Tongue (tissue), 2 donors: Measurements from ENCODE around the gene PDIA4. TPM values are rescaled to one million over a fixed set of nuclear protein-coding genes. Genes with fewer than 3 reads are reported as not detected.
"Not testable (repeated sequence)": the region's sequence is repeated elsewhere in the genome, so short reads cannot be mapped to it uniquely, and the experiment has no call there.

Experiments used
- DNase-seq: peaks from one replicate; pipeline ENCODE4 v3.0.0-alpha.2; 2015
- total RNA-seq: library from RNA; depleted of rRNA; stranded (reverse); fragments of >200 nt; gene quantifications from one replicate; pipeline ENCODE4 v1.2.3, GENCODE V29; 2014

The PDIA4 gene
- total RNA-seq = 94.8 TPM

DNA sequence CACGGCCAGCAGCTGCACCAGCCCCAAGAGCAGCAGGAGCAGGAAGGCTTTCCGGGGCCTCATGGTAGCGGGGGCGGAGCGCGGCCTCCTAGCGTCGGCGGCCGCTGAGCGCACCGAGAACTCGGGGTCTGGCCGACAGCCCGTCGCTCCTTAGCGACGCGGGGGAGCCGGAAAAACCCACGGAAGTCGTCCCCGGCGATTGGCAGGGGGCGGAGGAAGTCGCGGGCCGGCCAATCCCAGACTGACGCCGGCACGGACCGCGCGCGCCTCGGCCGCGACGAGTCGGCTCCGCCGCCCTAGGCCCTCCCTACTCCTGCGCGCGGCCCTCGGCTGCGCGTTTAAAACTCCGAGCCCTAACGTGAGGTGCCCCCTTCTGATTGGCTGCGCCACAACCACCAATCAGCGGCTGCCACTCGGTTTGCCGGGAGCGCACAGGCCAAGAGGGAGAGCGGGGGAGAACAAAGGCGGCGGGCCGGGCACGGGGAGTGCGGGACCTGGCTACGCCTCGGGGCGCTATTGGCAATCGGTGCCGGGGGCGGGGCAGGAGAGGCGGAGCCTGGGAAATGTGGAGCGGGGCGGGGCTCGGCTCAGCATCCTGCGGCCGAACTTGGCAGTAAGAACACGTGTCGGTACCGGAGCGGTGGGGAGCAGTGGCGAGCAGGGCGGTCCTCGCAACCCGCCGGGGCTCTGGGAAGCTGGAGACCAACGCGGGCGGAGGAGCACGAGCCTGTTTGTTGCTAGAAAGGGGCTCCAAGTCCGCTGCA, at the start of gene PDIA4:
Gene PDIA4, minus strand, starts transcription at position 160 of the 764 bp plus-strand sequence. Its CDS starts 97 bp downstream, at position 63.
- DNase-seq = peak; percentile 100

DNA sequence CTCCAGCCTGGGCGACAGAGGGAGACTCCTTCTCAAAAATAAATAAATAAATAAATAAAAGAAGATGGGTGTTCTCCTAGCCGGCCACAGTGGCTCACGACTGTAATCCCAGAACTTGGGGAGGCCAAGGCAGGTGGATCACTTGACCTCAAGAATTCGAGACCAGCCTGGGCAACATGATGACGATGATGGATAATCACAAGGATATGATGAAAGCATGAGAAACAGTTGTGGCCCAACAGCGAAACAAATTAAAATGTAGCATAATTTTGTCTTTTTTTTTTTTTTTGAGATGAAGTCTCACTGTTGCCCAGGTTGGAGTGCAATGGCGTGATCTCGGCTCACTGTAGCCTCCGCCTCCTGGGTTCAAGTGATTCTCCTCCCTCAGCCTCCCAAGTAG, 49.3 kb upstream of the PDIA4 start:
- no peak for DNase-seq

DNA sequence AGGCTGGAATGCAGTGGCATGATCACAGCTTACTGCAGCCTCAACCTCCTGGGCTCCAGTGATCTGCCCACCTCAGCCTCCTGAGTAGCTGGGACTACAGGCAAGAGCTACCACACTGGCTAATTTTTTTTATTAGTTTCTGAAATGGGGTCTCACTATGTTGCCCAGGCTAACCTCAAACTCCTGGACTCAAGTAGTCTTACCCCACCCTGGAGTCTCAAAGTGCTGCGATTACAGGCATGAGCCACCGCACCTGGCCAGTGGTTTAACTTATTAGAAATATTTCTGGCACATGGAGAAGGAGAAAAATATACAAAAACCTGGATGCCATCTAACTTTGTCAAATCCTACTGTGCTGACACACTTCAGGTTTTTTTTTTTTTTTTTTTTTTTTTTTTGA, 47.0 kb upstream of the PDIA4 start:
- DNase-seq = no peak

DNA sequence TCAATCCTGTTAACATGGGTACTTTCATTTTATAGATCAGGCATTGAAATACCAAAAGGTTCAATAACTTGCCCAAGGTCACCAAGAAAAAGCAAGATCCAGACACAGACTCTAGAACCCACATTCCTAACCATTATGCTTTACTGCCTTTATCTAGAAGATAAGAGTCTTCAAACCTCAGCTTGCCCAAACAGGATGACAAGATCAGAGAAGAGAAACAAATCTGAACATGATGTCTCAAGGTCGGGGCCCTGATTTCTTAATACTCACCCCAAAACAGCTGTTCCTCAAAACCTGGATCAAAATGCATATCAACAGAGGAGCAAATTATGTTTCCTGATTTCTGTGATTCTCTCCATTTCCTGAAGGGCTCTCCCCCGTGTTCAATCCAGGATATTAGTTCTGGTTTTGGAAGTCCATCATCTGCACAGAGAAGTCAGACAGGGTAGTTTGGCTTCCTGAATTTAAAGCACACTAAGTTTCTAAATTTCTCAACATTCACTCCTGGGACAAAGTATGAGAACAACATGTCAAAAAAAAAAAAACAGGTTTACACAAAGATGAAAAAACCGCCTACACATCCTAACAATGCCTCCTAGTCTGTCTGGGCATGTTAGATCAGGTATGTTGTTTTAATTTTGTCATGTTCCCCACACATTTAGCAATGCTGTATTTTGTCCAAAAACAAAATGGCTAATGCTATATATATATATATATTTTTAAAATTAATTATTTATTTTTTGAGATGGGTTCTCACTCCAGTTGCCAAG, 46.0 kb upstream of the PDIA4 start:
- DNase-seq = peak; percentile 14

DNA sequence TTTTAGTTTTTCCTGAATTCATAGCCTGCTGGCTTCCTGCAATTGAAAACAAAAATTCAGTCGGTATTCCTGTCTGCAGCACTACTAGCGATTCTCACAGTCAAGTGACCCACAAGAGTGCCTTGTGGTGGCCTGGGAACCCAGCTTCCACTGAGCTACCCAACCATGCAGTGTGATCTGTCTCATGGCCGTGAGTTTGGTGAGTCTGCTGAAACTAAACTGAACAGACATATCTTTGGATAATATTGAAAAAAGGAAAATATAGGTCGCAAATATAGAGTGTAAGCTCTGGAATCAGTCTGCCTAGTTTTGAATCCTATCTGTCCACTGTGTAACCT, 44.1 kb upstream of the PDIA4 start:
- DNase-seq = no peak

- DNase-seq = peak; percentile 27
These were observed 43.5 kb upstream of the PDIA4 start for GRCh38 chr7:149071641-149072437.

GRCh38 chr7:149071182-149071635, 42.9 kb upstream of the PDIA4 start:
- DNase-seq = no peak

DNA sequence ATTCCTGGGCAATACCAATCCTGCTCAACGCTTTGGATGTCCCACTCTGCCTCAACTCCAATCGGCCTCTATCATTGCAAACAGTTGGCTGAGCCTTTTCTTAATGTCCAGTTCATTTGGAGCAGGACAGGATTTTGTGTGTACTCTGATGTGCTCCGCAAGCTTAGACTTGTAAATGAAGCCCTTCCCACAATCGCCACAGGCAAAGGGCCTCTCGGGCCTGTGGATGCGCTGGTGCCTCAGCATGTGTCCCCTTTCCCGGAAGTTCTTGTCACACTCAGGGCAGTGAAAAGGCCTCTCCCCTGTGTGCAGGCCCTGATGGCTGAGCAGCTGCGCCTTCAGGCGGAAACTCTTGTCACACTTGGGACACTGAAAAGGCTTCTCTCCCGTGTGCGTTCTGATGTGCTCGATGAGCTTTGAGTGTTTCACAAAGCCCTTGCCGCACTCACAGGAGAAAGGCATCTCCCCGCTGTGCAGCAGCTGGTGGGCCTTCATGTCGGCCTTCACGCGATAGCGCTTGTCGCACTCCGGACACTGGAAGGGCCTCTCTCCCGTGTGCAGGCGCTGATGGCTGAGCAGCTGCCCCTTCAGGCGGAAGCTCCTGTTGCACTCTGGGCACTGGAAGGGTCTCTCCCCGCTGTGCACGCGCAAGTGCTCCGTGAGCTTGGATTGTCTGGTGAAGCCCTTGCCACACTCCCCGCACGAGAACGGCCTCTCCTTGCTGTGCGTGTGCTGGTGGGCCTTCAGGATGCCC, 42.2 kb upstream of the PDIA4 start:
- DNase-seq = no peak

GRCh38 chr7:149067869-149068268, 39.6 kb upstream of the PDIA4 start:
- DNase-seq = no peak

DNA sequence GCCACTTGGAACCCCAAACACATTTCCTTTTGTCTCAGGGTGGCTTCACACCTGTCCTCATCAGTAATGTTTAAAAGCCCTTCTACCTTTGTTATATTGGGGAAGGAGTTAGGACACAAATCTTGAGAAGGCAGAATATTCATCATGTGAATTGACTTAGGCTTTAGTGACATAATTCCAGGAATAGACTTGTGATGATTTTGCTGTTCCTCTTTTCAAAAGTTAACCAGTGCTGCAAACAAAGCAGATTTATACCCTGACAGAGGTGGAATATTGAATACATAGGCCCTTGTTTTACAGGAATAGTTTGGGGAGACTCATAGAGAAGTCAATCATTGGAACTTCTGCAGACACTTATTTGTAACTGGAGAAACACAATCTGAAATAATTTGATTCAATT, 35.2 kb upstream of the PDIA4 start:
- DNase-seq = no peak

- DNase-seq = not testable (repeated sequence)
These were observed 34.1 kb upstream of the PDIA4 start for GRCh38 chr7:149062217-149062899.

DNA sequence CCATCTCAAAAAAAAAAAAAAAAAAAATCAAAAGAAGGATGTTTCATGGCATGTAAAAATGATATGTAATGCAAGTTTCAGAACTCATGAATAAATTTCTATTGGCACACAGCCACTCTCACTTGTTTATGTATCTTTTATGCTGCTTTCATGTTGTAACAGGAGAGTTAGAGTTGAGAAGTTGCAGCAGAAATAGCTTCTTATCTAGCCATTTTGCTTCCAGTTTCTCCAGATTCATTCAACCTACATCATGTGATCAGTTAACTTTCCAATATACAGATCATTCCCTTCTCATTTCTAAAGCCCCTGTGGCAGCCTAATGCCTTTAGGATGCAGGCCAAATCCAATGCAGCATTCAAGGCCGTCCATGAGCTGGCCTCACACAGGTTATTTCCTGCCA, 31.9 kb upstream of the PDIA4 start:
- DNase-seq = peak; percentile 17

- DNase-seq = no peak
These were observed 25.6 kb upstream of the PDIA4 start for GRCh38 chr7:149053885-149054284.

DNA sequence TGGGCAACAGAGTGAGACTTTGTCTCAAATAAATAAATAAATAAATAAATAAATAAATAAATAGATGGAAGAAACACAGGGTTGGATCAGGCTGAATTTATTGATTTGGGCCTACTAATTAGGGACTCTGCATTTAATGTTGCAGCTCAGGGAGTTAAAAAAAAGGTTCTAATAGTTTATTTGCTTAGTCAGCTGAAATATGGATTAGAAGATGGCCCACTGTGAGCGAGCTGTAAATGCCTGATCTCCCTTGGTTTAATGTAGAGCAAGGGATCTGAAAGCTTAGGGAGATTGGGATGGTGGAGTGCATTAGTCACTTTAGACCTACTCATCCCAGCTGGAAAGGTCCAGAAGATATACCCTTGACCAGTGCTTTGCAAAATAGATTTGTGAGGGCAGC, 25.1 kb upstream of the PDIA4 start:
- DNase-seq = no peak

DNA sequence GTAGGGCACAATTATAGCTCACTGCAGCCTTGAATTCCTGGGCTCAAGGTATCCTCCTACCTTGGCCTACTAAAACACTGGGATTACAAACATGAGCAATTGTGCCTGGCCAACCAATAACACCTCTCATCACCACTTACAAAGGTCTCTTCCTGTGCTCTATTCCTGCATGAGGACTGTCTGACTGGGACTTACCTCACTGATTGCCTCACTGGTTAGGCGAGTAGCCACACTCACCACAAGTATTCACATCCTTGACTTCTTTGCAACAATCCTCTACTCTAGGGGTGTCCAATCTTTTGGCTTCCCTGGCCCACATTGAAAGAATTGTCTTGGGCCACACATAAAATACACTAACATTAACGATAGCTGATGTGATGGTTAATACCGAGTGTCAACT, 22.6 kb upstream of the PDIA4 start:
- DNase-seq = no peak

- DNase-seq = no peak
These were observed 20.5 kb upstream of the PDIA4 start for GRCh38 chr7:149048805-149049204.

DNA sequence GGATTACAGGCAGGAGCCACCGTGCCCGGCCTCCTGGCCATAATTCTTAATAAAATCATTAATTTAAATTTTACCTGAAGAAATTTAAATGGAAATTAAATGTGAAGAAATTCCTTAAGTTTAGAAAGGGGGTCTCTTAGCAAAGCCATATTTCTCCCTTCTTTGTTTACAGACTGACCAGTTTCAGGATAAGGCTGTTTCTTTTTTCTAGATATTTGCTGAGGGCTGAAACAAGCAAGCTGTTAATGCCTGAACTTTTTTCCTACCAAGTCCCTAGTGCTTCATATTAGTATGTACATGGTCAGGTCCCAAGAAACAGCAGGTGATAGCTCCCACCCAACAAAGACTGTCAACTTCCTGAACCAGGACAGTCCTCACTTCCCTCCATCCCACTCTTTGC, 18.1 kb upstream of the PDIA4 start:
- no peak for DNase-seq

DNA sequence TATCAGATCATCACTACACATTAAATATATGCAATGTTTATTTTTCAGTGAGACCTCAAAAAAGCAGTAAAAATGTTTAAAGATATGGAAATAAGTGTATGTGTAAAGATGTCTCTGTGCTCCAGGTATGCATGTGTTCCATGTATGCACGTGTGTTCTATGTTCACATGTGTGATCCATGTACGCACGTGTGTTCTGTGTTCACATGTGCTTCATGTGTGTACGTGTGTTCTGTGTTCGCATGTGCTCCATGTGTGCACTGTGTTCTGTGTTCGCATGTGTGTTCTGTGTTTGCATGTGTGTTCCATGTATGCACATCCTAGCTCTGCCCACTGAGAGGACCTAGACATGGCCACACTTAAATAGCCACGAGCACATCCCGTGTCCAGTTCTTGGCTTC, 15.6 kb upstream of the PDIA4 start:
- DNase-seq = no peak

DNA sequence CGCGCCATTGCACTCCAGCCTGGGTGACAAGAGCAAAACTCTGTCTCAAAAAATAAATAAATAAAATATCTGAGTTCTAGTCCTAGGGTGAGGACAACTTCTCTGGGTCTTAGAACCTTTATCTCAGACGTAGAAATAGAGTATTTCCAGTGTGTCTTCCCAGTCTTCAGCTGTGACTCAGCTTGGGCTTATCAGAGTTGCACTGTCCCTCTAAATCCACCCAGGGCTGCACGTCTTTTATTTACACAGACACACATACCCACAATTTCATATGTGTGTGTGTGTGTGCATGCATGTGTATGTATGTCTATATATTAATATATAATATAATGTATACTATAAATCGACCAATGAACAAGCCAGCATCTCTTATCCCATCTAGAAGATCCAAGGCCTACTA, 13.0 kb upstream of the PDIA4 start:
- no peak for DNase-seq

DNA sequence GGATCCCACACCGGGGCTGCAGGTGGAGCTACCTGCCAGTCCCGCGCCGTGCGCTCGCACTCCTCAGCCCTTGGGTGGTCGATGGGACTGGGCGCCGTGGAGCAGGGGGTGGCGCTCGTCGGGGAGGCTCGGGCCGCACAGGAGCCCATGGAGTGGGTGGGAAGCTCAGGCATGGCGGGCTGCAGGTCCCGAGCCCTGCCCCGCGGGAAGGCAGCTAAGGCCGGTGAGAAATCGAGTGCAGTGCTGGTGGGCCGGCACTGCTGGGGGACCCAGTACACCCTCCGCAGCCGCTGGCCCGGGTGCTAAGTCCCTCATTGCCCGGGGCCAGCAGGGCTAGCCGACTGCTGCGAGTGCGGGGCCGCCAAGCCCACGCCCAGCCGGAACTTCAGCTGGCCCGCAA, 10.3 kb upstream of the PDIA4 start:
- DNase-seq = not testable (repeated sequence)

DNA sequence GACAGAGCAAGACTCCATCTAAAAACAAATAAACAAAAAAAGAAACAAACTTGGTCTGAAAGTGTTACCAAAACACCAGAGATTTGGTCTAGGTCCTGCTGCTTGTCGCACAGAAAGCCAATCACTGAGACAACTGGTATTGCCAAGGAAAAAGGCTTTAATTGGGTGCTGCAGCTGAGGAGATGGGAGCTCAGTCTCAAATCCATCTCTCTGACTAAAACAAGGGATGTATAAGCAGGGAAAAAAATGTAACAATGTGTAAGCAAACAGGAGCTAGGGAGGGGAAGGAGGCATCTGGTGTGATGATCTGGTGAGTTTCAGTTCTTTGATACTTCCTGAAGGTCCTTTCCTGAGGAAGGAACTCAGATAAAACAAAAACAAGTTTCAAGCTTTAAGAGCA, 8.4 kb upstream of the PDIA4 start:
- no peak for DNase-seq
